HEK293T (cell line): ENCODE data around the gene KHDC3L.

Experiments used
- CTCF ChIA-PET: fragments of 350-600 bp; formaldehyde crosslinking; extraction: SDS; loops from one replicate; lab custom pipeline; 2021; ENCODE audit warnings: antibody characterized with exemption, inconsistent platforms; lab: Yijun Ruan, JAX
- POLR2A ChIA-PET: fragments of 350-600 bp; formaldehyde crosslinking; extraction: SDS; loops from one replicate; lab custom pipeline; 2020; ENCODE audit warnings: antibody characterized with exemption, inconsistent platforms; lab: Yijun Ruan, JAX
- DNase-seq: peaks from one replicate; pipeline ENCODE4 v3.0.0; 2012; ENCODE audit warnings: mixed read lengths; ENCODE audit errors: extremely low spot score
- ARNT ChIP-seq: fragments of 450-650 bp; IDR thresholded peaks from 2 replicates; pipeline ENCODE4 v1.6.1; 2017; ENCODE audit warnings: mild to moderate bottlenecking
- BHLHE40 ChIP-seq: fragments of 450-650 bp; IDR thresholded peaks from 2 replicates; pipeline ENCODE4 v1.6.1; 2016; ENCODE audit warnings: mild to moderate bottlenecking, moderate library complexity, borderline replicate concordance
- CTBP1 ChIP-seq: fragments of 450-650 bp; IDR thresholded peaks from 2 replicates; pipeline ENCODE4 v1.6.1; 2016; ENCODE audit warnings: borderline replicate concordance
- ELF4 ChIP-seq: fragments of 450-650 bp; IDR thresholded peaks from 2 replicates; pipeline ENCODE4 v1.6.1; 2017; ENCODE audit warnings: antibody characterized with exemption
- FOXA1 ChIP-seq: fragments of 450-650 bp; IDR thresholded peaks from 2 replicates; pipeline ENCODE4 v1.6.1; 2016; ENCODE audit warnings: mild to moderate bottlenecking
- FOXK2 ChIP-seq: fragments of 450-650 bp; IDR thresholded peaks from 2 replicates; pipeline ENCODE4 v1.6.1; 2016; ENCODE audit warnings: mild to moderate bottlenecking
- FOXM1 ChIP-seq: fragments of 450-650 bp; IDR thresholded peaks from 2 replicates; pipeline ENCODE4 v1.6.1; 2017; ENCODE audit warnings: mild to moderate bottlenecking, borderline replicate concordance
- HDGF ChIP-seq: fragments of 450-650 bp; IDR thresholded peaks from 2 replicates; pipeline ENCODE4 v1.6.1; 2017; ENCODE audit warnings: antibody characterized with exemption, borderline replicate concordance
- L3MBTL2 ChIP-seq: fragments of 450-650 bp; conservative IDR thresholded peaks from 2 replicates; pipeline ENCODE4 v1.6.1; 2016; ENCODE audit warnings: mild to moderate bottlenecking
- LEF1 ChIP-seq: fragments of 450-650 bp; IDR thresholded peaks from 2 replicates; pipeline ENCODE4 v1.6.1; 2017; ENCODE audit warnings: mild to moderate bottlenecking, borderline replicate concordance
- NFRKB ChIP-seq: fragments of 450-650 bp; IDR thresholded peaks from 2 replicates; pipeline ENCODE4 v1.6.1; 2016; ENCODE audit warnings: mild to moderate bottlenecking, moderate library complexity
- SP1 ChIP-seq: fragments of 450-650 bp; IDR thresholded peaks from 2 replicates; pipeline ENCODE4 v1.6.1; 2017
- SUZ12 ChIP-seq: fragments of 450-650 bp; IDR thresholded peaks from 2 replicates; pipeline ENCODE4 v1.6.1; 2016; ENCODE audit warnings: mild to moderate bottlenecking
- TARDBP ChIP-seq: fragments of 450-650 bp; IDR thresholded peaks from 2 replicates; pipeline ENCODE4 v1.6.1; 2016
- ZNF384 ChIP-seq: fragments of 450-650 bp; IDR thresholded peaks from 2 replicates; pipeline ENCODE4 v1.6.1; 2016
- TF ChIP-seq, protein P1 (sequence below): fragments of 450-650 bp; IDR thresholded peaks from 2 replicates; pipeline ENCODE4 v1.6.1; 2016

KHDC3L gene

DNA sequence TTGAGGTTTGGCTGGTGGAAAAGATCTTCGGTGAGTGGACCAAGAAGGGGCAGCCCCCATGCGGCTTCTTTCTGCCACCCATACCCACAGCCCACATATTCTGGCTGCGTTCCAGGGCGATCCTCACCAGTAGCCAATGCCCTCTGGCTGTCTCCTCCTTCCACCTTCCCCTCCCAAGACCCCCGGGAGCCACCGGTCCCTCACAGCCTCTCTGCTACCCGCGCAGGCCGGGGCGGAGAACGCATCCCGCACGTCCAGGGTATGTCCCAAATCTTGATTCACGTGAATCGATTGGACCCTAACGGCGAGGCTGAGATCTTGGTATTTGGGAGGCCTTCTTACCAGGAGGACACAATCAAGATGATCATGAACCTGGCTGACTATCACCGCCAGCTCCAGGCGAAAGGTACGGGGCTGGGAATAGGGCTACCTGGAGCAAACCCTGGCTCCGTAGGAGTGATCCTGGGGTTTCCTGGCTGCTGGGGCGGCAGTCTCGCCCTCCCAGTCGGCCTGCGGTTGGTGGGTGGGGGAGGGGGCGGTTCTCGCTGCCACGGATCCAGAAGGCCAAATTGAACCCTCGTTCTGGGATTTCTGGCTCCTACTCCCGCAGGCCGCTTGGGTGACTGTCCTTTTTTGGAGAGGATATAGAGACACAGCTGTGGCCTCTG is 545 bp downstream of the KHDC3L start:
- TF ChIP-seq FOXM1 = no peak
- TF ChIP-seq TARDBP = no peak
- TF ChIP-seq BHLHE40 = no peak
- no peak for TF ChIP-seq CTBP1
- no peak for TF ChIP-seq L3MBTL2
- TF ChIP-seq LEF1 = no peak
- TF ChIP-seq SUZ12 = no peak
- TF ChIP-seq HDGF = no peak
- TF ChIP-seq, protein P1, sequence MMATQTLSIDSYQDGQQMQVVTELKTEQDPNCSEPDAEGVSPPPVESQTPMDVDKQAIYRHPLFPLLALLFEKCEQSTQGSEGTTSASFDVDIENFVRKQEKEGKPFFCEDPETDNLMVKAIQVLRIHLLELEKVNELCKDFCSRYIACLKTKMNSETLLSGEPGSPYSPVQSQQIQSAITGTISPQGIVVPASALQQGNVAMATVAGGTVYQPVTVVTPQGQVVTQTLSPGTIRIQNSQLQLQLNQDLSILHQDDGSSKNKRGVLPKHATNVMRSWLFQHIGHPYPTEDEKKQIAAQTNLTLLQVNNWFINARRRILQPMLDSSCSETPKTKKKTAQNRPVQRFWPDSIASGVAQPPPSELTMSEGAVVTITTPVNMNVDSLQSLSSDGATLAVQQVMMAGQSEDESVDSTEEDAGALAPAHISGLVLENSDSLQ = no peak
- TF ChIP-seq ARNT = no peak
- TF ChIP-seq FOXK2 = no peak
- ChIA-PET CTCF (no interaction called here), POLR2A (no interaction called here)
- no peak for DNase-seq

DNA sequence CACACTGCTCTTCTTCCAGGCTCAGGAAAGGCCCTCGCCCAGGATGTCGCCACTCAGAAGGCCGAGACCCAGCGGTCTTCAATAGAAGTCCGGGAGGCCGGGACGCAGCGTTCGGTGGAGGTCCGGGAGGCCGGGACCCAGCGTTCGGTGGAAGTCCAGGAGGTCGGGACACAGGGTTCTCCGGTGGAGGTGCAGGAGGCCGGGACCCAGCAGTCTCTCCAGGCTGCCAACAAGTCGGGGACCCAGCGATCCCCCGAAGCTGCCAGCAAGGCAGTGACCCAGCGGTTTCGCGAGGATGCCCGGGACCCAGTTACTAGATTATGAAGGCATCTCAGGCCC is 1.0 kb downstream of the KHDC3L start:
- ChIA-PET CTCF (no interaction called here), POLR2A (no interaction called here)
- DNase-seq = no peak
- TF ChIP-seq ELF4 (no peak), ARNT (no peak), SUZ12 (no peak), L3MBTL2 (no peak), FOXM1 (no peak), BHLHE40 (no peak), FOXK2 (no peak), NFRKB (no peak), ZNF384 (no peak), LEF1 (no peak), SP1 (no peak), TARDBP (no peak), CTBP1 (no peak)

DNA sequence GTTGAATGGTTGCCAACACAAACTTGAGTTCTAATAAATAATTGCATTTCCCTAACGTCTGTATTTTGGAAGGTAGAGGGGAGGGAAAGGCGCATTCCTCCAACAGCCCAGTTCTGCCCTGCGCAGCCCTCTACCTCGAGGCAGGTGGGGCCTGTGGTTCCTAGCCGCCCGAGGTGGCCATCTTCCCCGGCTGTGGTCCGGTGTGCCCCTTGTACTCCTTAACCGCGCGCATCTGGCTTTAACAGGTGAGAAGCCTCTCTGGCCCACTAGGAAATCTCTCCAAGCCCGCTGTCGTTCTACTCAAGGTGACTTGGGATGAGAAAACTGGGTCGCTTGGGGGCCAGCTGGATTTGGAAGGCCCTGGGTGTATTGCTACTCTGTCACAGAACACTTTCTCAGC is 1.7 kb downstream of the KHDC3L start:
- ChIA-PET CTCF (no interaction called here), POLR2A (no interaction called here)
- DNase-seq = no peak
- TF ChIP-seq FOXK2 (no peak), L3MBTL2 (no peak), LEF1 (no peak), BHLHE40 (no peak)
- TF ChIP-seq, protein P1 = no peak

DNA sequence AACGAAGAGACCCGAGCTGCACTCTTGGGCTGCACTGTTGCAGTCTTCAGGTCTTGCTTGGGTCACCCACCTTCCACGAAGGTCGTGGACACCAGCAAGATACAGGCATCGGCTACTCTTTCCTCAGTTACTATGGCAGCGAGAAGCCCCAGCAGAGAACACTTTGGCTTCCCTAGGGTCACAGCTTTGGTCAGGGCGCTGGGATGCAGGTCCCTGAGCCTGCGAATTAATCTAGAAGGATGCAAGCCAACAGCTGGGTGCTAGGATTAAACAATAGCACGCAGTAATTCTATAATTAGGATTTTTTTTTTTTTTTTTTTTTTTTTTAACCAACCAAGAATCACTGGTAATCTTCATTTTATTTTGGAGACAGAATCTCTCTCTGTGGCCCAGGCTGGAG is 2.1 kb downstream of the KHDC3L start:
- CTCF ChIA-PET = no interaction called here

DNA sequence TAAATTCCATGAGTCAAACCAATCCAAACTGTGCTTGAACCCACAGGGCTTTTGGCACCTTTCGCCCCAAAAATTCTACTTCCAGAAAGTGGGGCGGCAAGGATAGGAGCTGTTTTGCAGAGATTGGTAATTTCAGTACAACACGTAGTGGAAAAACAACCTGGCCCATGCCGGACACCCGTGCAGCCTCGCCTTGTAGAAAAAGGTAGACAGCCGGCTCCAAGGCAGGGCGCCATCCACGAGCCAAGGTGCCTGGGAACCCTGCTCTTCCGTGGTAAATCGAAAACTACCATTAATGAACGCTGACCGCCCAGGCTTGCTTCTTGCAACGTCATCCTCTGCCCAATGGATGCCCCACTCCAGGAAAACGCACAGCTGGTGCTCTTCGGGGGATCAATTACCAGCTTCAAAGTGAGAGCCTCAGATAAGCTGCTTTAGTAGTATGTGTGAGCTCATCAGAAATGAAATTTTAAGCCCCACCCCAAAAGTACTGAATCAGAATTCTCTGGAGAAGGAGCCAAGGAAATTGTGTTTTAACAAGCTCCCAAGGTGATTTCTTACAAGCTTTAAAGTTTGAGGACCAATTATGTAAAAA is 5.4 kb downstream of the KHDC3L start:
- ChIA-PET POLR2A (no interaction called here), CTCF (no interaction called here)
- no peak for DNase-seq
- TF ChIP-seq HDGF = no peak

More for the DNA sequence above, 2.1 kb downstream of the KHDC3L start:
- TF ChIP-seq SP1 (no peak), TARDBP (no peak), CTBP1 (no peak), ZNF384 (no peak), ELF4 (no peak)
- POLR2A ChIA-PET = no interaction called here
- DNase-seq = no peak

DNA sequence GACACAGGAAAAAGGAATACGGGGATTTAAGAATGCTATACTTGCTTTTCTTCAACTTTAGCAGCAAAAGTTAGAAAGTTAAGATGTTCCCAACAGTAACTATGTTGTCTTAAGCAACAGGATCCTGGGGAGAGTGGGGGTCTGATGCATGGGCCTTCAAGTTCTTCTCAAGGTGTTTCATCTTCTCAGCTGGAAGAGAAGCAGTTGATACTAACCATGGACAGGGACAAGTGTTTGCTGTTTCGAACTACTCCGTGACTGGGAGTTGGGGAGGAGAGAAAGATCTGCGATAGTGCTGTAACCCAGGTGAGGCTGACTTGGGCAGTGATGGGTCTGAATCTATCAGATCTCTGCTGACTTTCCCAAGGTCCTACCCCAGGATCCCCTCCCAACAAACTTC is 6.2 kb downstream of the KHDC3L start:
- ChIA-PET POLR2A (no interaction called here), CTCF (no interaction called here)
- DNase-seq = no peak
- TF ChIP-seq, protein P1 = no peak
- TF ChIP-seq FOXM1 (no peak), TARDBP (no peak), BHLHE40 (no peak), CTBP1 (no peak), NFRKB (no peak), FOXK2 (no peak), ARNT (no peak), HDGF (no peak), ZNF384 (no peak), ELF4 (no peak), LEF1 (no peak), L3MBTL2 (no peak), SUZ12 (no peak), SP1 (no peak), FOXA1 (no peak)

DNA sequence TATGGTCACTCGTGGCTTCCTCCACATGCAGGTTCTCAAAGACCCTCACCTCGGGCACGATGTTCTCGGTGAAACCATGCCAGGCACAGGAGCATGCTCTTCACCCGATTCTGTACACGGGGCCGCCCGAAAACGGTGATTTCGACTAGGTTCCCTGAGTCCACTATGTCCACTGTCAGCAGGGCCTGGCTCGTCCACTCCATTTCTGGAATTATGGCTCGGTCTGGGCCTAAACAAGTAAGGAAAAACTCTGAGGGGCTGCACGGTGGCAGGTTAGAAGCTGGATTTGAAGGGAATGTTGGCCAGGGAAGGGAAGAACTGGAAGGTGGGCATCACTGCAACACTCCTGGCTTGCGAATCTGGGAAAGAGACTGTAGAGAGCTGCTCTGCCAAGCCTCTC is 6.7 kb downstream of the KHDC3L start:
- CTCF ChIA-PET = no interaction called here
- POLR2A ChIA-PET = no interaction called here

More for the DNA sequence above, 6.7 kb downstream of the KHDC3L start:
- DNase-seq = no peak
- TF ChIP-seq FOXM1 (no peak), FOXA1 (no peak), ARNT (no peak), NFRKB (no peak), TARDBP (no peak), SP1 (no peak), CTBP1 (no peak), LEF1 (no peak), HDGF (no peak), FOXK2 (no peak), SUZ12 (no peak), ELF4 (no peak), ZNF384 (no peak), L3MBTL2 (no peak), BHLHE40 (no peak)
- TF ChIP-seq, protein P1 = no peak
